WI38 (cell line): ENCODE measurements around the gene SDCBP2.

Experiments used
- H3K4me3 ChIP-seq: 2 replicates; pipeline ENCODE4 v1.5.1; 2011; ENCODE audit warnings: low read depth, mild to moderate bottlenecking, control low read depth, low read length
- CTCF ChIP-seq: IDR thresholded peaks from 2 replicates; pipeline ENCODE4 v1.5.1; 2012; ENCODE audit warnings: low read depth, mild to moderate bottlenecking, control low read depth, low read length

SDCBP2 gene

GRCh38 chr20:1333462-1334369 lies 4.8 kb upstream of the SDCBP2 start:
- TF ChIP-seq CTCF, result no peak
- no peak overlapping the region for H3K4me3 ChIP-seq

DNA sequence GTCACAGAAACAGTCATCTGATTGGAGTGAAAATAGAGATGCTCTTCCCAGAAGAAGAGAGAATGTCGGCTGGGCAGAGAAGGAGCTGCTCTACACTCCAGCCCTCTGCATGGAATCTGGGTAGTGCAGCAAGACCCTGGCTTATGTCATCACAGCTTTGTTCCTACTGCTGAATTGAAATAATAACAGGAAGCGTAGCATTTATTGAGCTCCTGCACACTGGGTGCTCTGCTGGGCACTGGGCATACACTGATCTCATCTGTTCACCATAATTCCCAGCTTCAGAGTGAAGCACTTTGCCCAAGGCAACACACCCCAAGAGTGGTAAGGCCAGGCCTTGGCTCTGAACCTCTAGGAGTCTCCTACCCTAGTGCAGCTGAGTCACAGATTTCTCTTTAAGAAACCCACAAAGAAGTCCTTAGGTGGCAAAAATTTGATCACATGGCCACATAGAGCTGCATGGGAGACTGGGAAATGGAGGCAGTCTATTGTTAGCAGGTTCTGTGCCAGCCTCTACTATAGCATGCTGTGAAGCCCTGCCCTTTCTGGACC lies 3.9 kb upstream of the SDCBP2 start:
- TF ChIP-seq CTCF, result no peak
- H3K4me3 ChIP-seq, result no peak overlapping the region

GRCh38 chr20:1331801-1332453 lies 3.0 kb upstream of the SDCBP2 start:
- TF ChIP-seq CTCF, result no peak

DNA sequence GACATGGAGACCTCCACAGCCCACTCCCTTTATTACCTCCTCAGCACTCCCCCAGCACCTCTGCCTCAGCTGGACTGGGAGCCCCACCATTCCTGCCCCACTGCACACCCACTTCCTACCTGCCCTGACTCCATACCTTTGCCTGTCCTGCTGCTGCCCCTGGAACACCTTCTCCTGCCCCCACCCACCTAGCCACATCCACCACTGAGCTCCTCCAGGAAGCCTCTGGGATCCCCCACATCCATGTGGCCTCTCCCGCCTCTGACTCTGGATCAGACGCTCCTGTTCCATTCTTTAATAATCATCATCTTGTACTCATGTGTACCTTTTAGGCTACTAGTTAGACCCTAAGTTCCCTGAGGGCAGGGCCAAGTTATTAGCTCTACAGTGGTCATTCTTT lies 2.2 kb upstream of the SDCBP2 start:
- TF ChIP-seq CTCF, result no peak
- no peak overlapping the region for H3K4me3 ChIP-seq

More at GRCh38 chr20:1331801-1332453, 3.0 kb upstream of the SDCBP2 start:
- no peak overlapping the region for H3K4me3 ChIP-seq

- H3K4me3 ChIP-seq, result no peak overlapping the region
- TF ChIP-seq CTCF, result no peak
Observed at GRCh38 chr20:1330075-1330830, 1.3 kb upstream of the SDCBP2 start.

- TF ChIP-seq CTCF, result no peak
Observed at GRCh38 chr20:1327827-1328679, 886 bp downstream of the SDCBP2 start.

More at GRCh38 chr20:1327827-1328679, 886 bp downstream of the SDCBP2 start:
- H3K4me3 ChIP-seq, result no peak overlapping the region
